Naive thymus-derived CD8-positive, alpha-beta T cell (primary cell): ENCODE results near the gene EZR. TPM values are rescaled to one million over a fixed set of nuclear protein-coding genes. Genes with fewer than 3 reads are reported as not detected.

Experiments used
- ATAC-seq, 2 donors: fragments of 150-1000 bp; cut with Tn5 transposase in 1 of 2; sonication (Bioruptor Pico), chemical (Tn5 transposase) in 1 of 2; 1 replicate in 1 of 2; 2 replicates in 1 of 2; pipeline ENCODE4 v1.10.0; 2021; ENCODE audit warnings: mild to moderate bottlenecking in 2 of 2, moderate library complexity in 2 of 2
- POLR2A ChIA-PET: fragments of 350-600 bp; sonication (Branson Sonifier 250); formaldehyde crosslinking; loops from one replicate; lab custom pipeline; 2021; ENCODE audit warnings: antibody characterized with exemption; lab: Charles Lee
- DNase-seq, 10 donors: peaks; one replicate each; pipeline versions ENCODE4 v3.0.0 to v3.0.0-alpha.2; 2020 to 2022
- H3K27ac Mint-ChIP-seq, 10 donors: one replicate each; pipeline ENCODE4 v1.8.0; 2020 to 2022; ENCODE audit warnings: mild to moderate bottlenecking in 10 of 10, mixed read lengths in 10 of 10, moderate library complexity in 4 of 10, inconsistent platforms in 1 of 10
- H3K27me3 Mint-ChIP-seq, 5 donors: one replicate each; pipeline ENCODE4 v1.8.0; 2021 to 2022; ENCODE audit warnings: mixed read lengths in 5 of 5
- H3K36me3 Mint-ChIP-seq, 3 donors: one replicate each; pipeline ENCODE4 v1.8.0; 2020 to 2022; ENCODE audit warnings: mixed read lengths in 3 of 3, mild to moderate bottlenecking in 2 of 3, inconsistent platforms in 1 of 3
- H3K4me1 Mint-ChIP-seq, 4 donors: one replicate each; pipeline ENCODE4 v1.8.0; 2021 to 2022; ENCODE audit warnings: mixed read lengths in 4 of 4
- H3K4me3 Mint-ChIP-seq, 10 donors: one replicate each; pipeline ENCODE4 v1.8.0; 2020 to 2022; ENCODE audit warnings: mild to moderate bottlenecking in 10 of 10, mixed read lengths in 10 of 10, moderate library complexity in 6 of 10, inconsistent platforms in 1 of 10
- H3K9me3 Mint-ChIP-seq, 9 donors: one replicate each; pipeline ENCODE4 v1.8.0; 2020 to 2022; ENCODE audit warnings: mixed read lengths in 9 of 9, mild to moderate bottlenecking in 3 of 9, inconsistent platforms in 1 of 9, moderate library complexity in 1 of 9
- microRNA-seq: library from miRNA; unstranded; fragments of <30 nt; microRNA quantifications from one replicate; pipeline ENCODE4 v1.2.0, GENCODE V29; 2022; ENCODE audit warnings: borderline microRNAs expressed
- polyA plus RNA-seq, 3 donors: library from polyadenylated mRNA; unstranded; fragments of 300-500 nt; fragmentation: Illumina TruSeq; gene quantifications; one replicate each; pipeline ENCODE4 v1.2.3, GENCODE V29; 2021
- total RNA-seq, 8 experiments: library from RNA in 2 of 8; stranded (reverse) in 2 of 8; gene quantifications; one replicate each; pipeline ENCODE4 v1.2.3 and lab custom pipeline; 2021 to 2026

EZR gene
- total and polyA plus RNA-seq, 5 experiments from 2014 or later = 127 to 212 (median 168) TPM

- POLR2A ChIA-PET = interaction anchor here (0.6 to 0.9 kb wide), 2 partner anchors 18 to 198 kb away, joined by 3 to 5 read pairs; no protein-coding TSS in a partner anchor
- Mint-ChIP-seq H3K4me3 (no peak overlapping the region), H3K4me1 (no peaks in the 10 kb centered on the region), H3K36me3 (peaks cover 23 to 73% (median 62%) of the 10 kb centered on the region in 3 donors), H3K27me3 (no peaks in the 10 kb centered on the region), H3K9me3 (peaks cover 0 to 18% (median 0%) of the 10 kb centered on the region in 9 donors), H3K27ac (peak overlapping the region in 1 of 10 donors; percentile 52)
- ATAC-seq (no peak), DNase-seq (no peak)
These were observed 89.1 kb downstream of the EZR start for GRCh38 chr6:158729906-158730540.

GRCh38 chr6:158725704-158726103, 93.5 kb downstream of the EZR start:
- Mint-ChIP-seq H3K9me3 (peaks cover 0 to 5% (median 0%) of the 10 kb centered on the region in 9 donors), H3K4me3 (no peak overlapping the region), H3K27me3 (no peaks in the 10 kb centered on the region), H3K36me3 (peaks cover 12 to 50% (median 33%) of the 10 kb centered on the region in 3 donors), H3K27ac (no peak overlapping the region), H3K4me1 (peaks cover 2 to 18% (median 7%) of the 10 kb centered on the region in 4 donors)
- POLR2A ChIA-PET = no interaction called here
- no peak for DNase-seq
- no peak for ATAC-seq

- H3K36me3 Mint-ChIP-seq = peaks cover 12 to 32% (median 15%) of the 10 kb centered on the region in 3 donors
- H3K4me3 Mint-ChIP-seq = no peak overlapping the region
- DNase-seq (no peak), ATAC-seq (no peak)
- no peaks in the 10 kb centered on the region for H3K9me3 Mint-ChIP-seq
- H3K27ac Mint-ChIP-seq = peak overlapping the region in 2 of 10 donors; percentile 34 to 43
- no peaks in the 10 kb centered on the region for H3K27me3 Mint-ChIP-seq
- peaks cover 14 to 51% (median 37%) of the 10 kb centered on the region in 4 donors for H3K4me1 Mint-ChIP-seq
- POLR2A ChIA-PET = interaction anchor here (0.6 to 1.4 kb wide), 2 partner anchors 11 to 23 kb away, joined by 3 read pairs; no protein-coding TSS in a partner anchor
These were observed 96.9 kb downstream of the EZR start for GRCh38 chr6:158722176-158722729.

- H3K4me3 Mint-ChIP-seq = peak overlapping the region in 3 of 10 donors; percentile 4 to 51 (median 15)
- H3K27ac Mint-ChIP-seq = peak overlapping the region in 8 of 10 donors; percentile 6 to 97 (median 80)
- H3K36me3 Mint-ChIP-seq = peaks cover 0 to 29% (median 6%) of the 10 kb centered on the region in 3 donors
- H3K27me3 Mint-ChIP-seq = no peaks in the 10 kb centered on the region
- peaks cover 23 to 77% (median 56%) of the 10 kb centered on the region in 4 donors for H3K4me1 Mint-ChIP-seq
- POLR2A ChIA-PET = interaction anchor here (0.9 kb wide), 1 partner anchor 151 kb away, joined by 3 read pairs; no protein-coding TSS in a partner anchor
- ATAC-seq (no peak), DNase-seq (no peak)
- no peaks in the 10 kb centered on the region for H3K9me3 Mint-ChIP-seq
These were observed 100.6 kb downstream of the EZR start for GRCh38 chr6:158718461-158719046.

- DNase-seq = peak in 3 of 10 donors; percentile 28 to 41 (median 29)
- peak; percentile 46 to 55 for ATAC-seq
- POLR2A ChIA-PET = interaction anchor here (0.9 kb wide), 1 partner anchor 152 kb away, joined by 3 read pairs; no protein-coding TSS in a partner anchor
- Mint-ChIP-seq H3K4me3 (peak overlapping the region in 9 of 10 donors; percentile 27 to 76 (median 62)), H3K9me3 (no peaks in the 10 kb centered on the region), H3K27ac (peak overlapping the region; percentile 56 to 97 (median 89)), H3K27me3 (no peaks in the 10 kb centered on the region), H3K36me3 (peaks cover 0 to 35% (median 12%) of the 10 kb centered on the region in 3 donors), H3K4me1 (peaks cover 23 to 77% (median 59%) of the 10 kb centered on the region in 4 donors)
These were observed 101.5 kb downstream of the EZR start for GRCh38 chr6:158717341-158718330.

Small RNA genes within 50 kb of the gene (microRNA-seq; reads per million reads assigned to microRNA genes)
- not detected for gene MIR3918

Other genes starting within 250 kb of the EZR start
- 10 to 100 TPM; 54.4 to 54.7 TPM for gene DYNLT1, start 174.6 kb downstream of the EZR start, total RNA-seq
- gene DYNLT1, start 174.6 kb downstream of the EZR start, polyA plus RNA-seq = 10 to 100 TPM; 63.3 to 78.6 (median 63.7) TPM
- gene SYTL3, start 169.3 kb downstream of the EZR start, total RNA-seq = 10 to 100 TPM; 11.1 to 13.6 TPM
- gene SYTL3, start 169.3 kb downstream of the EZR start, polyA plus RNA-seq = 10 to 100 TPM; 15.7 to 16.1 (median 15.8) TPM
- gene RSPH3, start 180.8 kb upstream of the EZR start, total RNA-seq = 1 to 10 TPM; 1.9 TPM
- 1 to 10 TPM; 1.3 to 2.0 (median 1.8) TPM for gene RSPH3, start 180.8 kb upstream of the EZR start, polyA plus RNA-seq
- 10 to 100 TPM; 54.5 to 56.9 TPM for gene TAGAP, start 225.6 kb upstream of the EZR start, total RNA-seq
- gene TAGAP, start 225.6 kb upstream of the EZR start, polyA plus RNA-seq = 100 to 1,000 TPM in 1 of 3 donors, 10 to 100 TPM in 2; 97.4 to 111 (median 98.2) TPM